GM19463 (cell line): ENCODE results near the gene KAT8.
"Not testable (repeated sequence)": the region's sequence is repeated elsewhere in the genome, so short reads cannot be mapped to it uniquely, and the experiment has no call there.

Experiments used
- ATAC-seq: cut with Tn5 transposase; IDR thresholded peaks from one replicate; pipeline ENCODE4 v1.9.1; 2021; ENCODE audit warnings: mild to moderate bottlenecking, moderate library complexity; ENCODE audit not compliant: unreplicated experiment

KAT8 gene

DNA sequence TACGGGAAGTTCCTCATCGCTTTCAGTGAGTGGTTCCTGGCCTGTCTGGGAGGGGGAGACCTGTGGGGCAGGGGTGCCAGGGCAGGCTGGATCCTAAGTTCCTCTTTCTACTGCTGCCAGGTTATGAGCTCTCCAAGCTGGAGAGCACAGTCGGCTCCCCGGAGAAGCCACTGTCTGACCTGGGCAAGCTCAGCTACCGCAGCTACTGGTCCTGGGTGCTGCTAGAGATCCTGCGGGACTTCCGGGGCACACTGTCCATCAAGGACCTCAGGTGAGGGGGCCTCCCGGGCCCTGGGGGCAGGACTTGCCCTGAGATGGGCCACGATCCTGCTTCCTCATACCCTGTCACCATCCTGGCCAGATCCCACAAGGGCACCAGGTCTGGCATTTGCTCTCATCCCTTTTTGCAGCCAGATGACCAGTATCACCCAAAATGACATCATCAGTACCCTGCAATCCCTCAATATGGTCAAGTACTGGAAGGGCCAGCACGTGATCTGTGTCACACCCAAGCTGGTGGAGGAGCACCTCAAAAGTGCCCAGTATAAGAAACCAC lies 12.9 kb downstream of the KAT8 start:
- no peak for ATAC-seq

DNA sequence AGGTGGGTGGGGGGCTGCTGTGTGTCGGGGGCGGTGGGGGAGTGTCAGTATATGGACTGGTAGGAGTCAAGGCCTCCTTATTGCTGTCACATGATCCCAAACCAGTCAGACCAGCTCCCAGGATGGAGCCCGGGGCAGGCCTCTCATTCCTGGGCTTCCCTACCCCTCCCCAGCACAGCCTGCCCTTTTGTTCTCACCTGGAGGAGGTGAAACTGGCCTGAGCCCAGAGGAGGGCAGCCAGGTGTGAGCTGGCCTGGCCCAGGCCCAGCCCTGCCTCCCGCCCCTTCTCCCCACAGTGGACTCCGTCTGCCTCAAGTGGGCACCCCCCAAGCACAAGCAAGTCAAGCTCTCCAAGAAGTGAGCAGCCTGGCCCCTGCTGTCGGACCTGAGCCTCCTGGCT lies 13.4 kb downstream of the KAT8 start:
- no peak for ATAC-seq

DNA sequence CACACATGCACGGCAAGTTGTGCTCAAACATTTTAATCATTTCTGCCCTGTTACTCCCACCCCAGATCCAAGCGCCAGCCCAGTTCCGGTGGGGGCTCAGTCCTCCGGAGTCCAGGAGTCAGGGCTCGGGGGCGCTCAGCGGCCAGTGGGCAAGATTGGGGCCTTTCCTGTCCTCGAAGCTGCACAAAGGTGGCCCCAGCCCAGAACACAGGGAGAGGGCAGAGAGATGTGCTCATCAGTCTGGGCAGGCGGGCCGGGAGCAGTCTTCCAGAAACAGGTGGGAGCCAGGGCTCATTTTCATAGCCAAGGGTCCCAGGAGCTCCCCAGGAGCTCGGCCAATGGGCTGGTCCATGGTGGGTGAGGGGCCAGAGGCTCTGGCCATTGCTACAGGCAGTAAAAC lies 14.0 kb downstream of the KAT8 start:
- no peak for ATAC-seq

DNA sequence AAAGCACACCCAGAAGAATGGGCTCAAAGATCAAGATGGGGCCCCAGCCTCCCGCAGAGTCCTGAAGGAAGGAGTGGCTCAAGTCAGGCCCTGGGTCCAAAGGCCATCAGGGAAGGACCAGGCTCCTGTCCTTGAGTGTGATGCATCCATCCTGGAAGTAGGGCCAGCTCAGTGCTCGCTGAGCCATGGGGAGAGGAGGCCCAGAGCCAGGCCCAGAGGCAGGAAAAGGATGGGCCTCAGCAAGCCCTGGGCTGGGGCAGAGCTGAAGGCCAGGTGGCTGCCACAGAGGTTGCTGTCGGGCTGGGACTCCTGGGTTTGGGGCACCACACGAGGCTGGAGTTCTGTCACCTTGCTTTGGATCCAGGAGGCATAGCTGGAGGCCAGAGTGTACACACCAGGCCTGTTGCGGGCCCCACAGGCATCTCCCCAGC lies 14.4 kb downstream of the KAT8 start:
- ATAC-seq: no peak

DNA sequence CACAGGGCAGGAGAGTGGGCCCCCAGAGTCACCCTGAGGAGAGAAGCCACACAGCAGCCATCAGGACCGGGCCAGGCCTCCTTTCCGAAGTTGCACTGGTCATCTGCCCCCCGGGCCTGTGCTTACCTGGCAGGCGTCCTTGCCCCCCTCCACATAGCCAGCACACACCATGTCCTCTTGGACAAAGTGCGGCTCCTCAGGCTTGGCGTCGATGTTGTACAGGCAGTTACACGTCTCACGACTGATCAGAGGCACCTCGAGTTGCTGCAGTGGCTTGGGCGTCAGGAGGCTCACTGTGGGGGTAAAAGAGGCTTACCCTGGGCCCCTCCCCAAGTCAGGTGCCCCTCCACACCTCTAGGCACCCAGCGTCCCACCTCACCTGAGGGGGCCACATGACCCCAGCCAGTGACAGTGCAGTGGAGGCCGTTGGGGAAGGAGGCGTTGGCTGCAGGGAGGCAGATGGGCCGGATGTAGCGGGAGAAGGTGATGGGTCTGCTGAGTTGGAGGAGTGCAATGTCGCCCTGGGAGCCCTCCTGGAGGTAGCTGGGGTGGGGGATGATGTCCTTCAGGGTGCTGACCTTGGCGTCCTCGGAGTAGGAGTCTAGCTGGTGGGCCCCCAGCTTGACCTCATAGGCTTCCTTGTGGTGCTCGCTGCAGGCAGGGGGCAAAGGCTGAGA lies 15.0 kb downstream of the KAT8 start:
- no peak for ATAC-seq

DNA sequence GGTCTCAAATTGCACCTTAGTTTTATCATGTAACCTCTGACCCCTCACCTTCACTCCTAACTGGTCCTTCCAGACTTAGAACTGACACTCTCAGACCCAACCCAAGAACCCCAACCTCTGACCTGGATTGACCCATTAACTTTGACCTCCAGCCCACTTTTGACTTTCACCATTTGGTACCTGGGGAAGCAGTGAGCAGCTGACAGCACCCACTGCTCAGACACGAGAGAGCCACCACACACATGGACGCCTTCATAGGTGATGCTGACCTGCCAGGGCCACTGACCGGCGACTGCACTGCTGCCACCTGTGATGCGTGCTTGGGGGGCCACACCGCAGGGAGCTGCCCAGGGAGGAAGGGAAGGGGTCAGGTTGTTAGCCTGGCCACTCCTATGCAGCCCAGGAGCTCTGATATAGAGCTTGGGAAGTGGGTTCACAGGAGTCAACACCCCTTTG lies 15.6 kb downstream of the KAT8 start:
- ATAC-seq: no peak

DNA sequence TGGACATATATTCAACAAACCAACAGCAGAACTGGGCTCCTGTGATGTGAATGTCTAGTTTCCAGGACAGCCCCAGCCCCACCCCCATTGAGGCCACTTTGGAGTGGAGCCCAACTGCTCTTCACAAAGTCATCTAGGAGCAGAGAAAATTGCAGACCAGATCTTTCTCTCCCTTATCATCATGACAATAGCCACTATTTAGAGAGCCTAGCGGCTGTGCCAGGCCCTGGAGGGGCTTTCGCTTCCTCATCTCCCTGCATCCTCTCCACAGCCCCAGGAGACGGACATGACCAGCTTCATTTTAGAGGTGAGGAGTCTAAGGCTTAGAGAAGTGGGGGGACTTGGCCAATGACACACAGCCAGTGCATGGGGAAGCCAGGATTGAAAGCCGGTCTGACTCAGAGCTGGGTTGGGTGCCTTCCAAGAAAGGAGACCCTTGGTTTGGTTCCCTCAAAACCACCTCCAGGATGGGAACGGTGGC lies 16.7 kb downstream of the KAT8 start:
- ATAC-seq: no peak

DNA sequence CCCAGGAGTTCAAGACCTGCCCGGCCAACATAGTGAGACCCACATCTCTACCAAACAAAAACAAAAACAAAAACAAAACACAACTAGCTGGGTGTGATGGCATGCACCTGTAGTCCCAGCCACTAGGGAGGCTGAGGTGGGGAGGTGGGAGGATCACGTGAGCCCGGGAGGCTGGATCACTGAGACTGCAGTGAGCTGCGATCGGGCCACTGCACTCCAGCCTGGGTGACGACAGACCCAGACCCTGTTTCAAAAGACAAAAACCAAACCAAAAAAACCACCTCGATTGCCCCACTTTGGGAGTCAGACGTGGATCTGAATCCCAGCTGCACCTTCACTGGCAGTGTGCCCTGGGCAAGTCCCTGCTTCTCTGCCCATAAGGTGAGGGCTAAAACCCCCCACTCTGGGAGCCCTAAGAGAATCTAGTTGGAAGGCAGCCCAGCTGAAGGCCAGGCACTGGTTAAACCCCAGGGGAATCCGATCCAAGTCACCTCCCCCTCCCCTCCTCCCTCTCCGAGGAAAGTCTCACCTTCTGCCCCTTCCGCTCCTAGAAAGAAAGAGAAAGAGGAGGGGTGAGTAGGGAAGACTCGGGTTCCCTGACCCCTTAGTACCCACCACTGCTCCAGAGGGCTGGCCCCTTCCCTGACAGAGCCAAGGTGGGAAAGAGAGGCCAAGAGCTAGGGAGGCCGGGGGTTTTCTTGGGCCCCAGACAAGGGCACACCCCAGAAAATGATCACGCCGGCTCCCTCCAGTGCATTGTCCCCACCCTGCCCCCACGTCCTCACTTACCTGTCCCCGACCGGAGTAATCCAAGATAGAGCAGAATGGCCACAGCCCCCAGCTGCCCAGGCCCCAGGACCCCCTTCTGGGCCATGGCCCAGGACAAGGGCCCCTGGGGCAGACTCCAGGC lies 17.4 kb downstream of the KAT8 start:
- ATAC-seq: no peak

DNA sequence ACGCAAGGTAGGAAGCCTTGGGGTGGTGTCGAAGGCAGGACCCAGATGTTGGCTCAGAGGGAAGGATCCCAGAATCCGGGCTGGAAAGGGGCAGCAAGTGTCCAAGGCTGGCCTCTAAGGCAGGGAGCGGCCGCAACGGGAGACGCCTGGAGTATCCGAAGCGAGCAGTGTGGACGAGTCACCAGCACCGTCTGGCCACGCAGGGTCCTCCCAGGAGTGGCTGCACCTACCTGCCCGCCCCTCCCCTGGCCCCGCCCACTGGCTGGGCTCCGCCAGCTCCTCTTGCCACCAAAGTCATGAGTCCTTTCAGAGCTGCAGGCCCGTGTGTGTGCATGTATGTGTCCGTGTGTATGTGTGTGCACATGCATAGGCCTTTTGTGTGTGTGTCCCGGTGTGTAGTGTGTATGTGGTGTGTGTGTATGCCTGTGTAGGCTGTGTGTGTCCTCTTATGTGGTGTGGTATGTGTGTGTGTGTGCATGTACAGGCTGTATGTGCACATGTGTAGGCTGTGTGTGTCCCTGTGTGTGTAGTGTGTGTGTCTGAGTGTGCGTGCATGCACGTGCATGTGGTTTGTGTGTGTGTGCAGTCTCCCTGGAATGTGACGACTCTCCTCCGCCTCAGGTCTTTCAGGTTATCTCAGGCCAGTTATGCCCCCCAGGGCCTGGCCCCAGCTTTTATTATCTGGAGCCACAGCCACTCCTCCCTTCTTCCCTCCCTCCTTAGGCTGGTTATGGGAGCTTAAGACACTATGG lies 18.2 kb downstream of the KAT8 start, which contains the start of gene PRSS8:
TSS of gene PRSS8 (minus strand) at position 193 of the 752 bp plus-strand sequence. CDS start 229 bp downstream, outside the sequence.
- no peak for ATAC-seq

DNA sequence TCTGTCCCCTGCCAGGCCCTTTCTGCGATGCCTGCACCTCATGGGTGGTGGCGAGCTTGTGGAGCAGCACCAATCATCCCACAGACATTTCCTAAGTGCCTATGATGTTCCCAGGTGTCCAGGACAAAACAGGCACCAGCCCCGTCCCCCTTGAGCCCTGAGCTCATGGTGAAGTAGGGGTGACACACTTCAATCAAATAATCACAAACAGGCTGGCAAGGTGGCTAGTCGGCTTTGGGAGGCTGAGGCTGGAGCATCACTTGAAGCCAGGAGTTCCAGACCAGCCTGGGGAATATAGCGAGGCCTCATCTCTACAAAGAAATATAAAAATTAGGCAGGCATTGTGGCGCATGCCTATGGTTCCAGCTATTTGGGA lies 18.8 kb downstream of the KAT8 start:
- ATAC-seq: no peak

DNA sequence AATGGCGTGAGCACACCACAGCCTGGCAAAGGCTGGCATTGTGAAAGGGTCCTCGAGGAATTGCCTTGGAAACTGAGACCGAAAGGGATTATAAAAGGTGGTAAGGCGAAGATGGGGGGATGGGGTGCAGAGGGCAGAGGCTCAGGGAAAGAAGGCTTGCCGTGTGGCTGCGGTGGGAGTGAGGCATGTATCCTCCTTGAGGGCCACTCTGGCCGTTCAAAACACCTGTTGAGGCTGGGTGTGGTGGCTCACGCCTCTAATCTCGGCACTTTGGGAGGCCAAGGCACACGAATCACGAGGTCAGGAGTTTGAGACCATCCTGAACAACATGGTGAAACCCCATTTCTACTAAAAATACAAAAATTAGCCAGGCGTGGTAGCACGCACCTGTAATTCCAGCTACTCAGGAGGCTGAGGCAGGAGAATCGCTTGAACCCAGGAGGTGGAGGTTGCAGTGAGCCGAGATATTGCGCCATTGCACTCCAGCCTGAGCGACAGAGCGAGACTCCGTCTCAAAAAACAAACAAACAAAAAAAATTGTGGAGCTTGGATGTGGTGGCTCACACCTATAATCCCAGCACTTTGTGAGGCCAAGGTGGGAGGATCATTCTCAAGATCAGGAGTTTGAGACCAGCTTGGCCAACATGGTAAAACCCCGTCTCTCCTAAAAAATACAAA lies 19.5 kb downstream of the KAT8 start:
- ATAC-seq: not testable (repeated sequence)

DNA sequence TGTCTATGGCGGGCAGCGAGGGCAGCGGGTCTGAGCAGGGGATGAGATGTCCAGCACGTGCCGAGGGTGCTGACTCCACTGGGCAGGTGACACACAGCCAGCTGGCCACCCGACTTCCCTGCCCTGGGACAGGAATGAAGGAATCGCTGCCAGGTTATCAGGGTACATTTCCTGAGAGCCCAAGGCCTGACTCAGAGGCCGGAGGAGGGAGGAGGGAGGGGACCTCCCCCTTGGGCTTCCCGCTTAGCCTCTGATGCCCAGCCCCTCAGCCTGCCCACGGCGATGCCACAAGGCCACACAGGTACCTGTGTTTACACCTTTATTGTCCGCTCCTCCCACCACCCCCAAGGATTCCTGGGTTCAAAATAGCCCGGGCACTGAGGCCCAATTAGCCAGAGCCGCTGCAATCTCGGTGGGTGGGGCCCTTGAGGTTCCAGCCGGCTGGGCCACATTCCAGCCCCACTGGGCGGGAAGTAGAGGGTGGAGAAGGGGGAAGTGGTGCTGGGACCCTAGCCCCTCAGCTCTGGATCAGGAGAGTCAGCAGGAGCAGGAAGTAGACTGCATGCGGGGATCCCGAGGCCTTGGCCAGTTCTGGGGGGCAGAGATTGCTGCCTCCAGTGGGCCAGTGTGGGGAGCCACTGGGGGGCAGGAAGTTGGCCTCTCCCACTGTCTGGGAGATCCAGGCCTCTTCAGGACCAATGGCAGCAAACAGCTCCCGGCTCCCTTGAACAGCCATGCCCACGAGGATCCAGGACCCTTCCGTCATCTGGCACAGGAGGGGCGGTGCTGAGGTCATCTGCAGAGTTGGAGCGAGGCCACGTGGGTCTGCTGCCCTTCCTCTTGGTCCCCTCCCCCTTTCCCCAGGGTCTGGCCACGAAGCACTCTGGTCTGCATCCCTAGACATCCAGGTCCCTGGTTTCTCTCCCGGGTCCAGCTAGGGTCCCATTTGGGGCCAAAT lies 21.4 kb downstream of the KAT8 start:
- no peak for ATAC-seq

DNA sequence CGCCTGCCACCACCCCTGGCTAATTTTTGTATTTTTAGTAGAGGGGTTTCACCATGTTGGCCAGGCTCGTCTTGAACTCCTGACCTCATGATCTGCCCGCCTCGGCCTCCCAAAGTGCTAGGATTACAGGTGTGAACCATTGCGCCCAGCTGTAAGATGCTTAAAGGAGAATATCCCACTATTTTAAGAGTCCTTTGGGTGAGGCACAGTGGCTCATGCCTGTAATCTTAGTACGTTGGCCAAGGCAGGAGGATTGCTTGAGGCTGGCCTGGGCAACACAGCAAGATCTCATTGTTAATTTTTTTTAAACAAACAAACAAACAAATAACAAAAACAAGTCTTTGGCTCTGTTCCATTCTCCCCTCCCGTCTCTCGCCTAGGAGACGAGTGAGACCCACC lies 23.6 kb downstream of the KAT8 start:
- not testable (repeated sequence) for ATAC-seq

DNA sequence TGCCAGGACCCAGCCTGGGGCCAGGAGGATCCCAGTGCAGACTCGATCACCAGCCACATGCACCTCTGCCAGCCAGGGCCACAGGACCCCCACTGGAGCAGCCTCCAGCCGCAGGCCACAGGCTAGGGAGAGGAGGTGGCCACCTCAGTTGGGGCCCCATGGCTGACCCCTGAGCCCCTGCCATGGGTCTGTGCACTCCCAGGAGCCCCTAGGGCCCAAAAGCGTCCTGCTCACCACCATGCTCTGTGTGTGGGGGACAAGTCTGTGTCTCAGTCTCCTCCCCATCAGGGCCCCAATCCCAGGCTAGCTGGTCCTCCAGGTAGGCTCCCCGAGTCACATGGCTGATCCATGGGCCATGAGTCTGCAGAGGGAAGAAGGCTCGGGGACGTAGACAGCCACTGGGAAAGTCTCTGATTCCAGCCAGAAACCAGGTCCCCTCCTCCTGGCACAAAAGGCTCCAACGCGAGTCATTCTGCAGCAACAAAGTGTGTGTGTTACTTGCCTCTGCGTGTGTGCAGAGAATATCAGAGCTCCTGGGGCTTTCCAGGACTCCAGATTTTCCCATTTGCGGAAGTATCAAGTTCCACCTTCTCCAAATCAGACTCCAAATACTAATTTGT lies 24.1 kb downstream of the KAT8 start:
- peak; percentile 1 for ATAC-seq

DNA sequence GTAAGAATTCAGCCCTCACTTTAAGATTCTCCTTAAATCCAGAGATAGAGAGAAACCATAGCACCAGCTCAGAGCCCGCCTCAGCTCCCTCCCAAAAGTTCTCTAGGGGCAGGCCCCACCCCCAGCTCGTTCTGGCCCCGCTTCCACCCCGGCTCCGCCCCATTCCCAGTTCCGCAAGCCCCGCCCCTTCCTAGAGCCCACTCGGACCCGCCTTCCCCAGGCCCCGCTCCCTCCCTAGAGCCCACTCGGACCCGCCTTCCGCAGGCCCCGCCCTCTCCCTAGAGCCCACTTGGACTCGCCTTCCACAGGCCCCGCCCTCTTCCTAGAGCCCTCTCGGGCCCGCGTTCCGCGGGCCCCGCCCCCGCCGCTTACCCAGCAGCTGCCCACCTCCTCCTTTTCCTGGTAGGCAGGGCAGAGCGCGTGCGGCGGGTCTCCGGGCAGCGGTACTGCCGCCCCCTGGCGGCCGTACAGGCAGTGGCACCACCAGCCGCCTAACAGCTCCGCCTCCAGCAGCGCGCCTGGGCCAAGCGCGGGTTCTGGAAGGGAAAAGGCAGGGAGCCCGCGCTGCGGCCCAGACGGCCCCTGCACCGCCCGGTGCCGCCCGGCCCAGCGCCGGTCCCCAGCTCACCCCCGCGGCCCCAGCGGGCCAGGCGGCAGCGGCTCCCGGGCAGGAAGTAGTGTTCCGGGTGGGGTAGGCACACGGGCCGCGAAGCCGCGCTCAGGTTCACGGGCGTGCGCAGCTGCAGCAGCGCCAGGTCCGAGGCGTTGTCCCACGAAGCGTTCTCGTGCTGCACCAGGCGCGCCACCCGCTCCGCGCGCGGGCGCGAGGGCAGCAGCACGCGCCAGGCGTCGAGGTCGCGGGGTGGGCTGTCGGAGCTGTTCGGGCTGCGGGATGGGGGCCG lies 24.9 kb downstream of the KAT8 start:
- peak; percentile 85 for ATAC-seq

DNA sequence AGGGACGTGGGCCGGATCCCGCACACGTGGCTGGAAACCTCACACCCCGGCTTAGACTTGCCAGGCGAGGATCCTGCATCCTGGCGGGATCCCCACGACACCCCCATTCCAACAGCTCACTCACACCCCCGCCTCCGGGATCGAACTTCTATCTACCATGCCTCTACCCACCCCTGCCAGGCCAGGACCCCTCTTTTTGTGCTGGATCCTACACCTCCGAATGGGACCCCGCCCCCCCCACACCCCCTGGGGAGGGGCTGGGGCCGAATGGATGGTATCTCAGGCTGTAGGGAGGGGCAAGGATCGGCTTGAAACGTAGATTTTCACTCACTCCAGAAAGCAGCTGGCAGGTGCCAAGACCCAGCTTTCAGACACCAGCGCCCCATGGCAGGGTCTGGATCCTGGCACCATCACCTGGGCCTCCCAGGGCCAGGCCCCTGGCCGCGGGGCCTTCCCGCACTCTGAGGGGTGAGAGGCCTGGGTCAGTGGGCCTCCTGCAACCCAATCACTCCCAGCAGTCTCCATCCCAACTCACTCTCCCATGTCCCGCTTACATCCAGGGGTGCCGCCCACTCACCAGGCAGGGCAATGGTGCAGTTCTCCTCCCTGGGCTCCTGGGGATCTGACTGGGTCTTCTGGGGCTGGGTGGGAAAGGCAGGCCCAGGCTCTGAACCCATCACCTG lies 25.7 kb downstream of the KAT8 start:
- no peak for ATAC-seq

DNA sequence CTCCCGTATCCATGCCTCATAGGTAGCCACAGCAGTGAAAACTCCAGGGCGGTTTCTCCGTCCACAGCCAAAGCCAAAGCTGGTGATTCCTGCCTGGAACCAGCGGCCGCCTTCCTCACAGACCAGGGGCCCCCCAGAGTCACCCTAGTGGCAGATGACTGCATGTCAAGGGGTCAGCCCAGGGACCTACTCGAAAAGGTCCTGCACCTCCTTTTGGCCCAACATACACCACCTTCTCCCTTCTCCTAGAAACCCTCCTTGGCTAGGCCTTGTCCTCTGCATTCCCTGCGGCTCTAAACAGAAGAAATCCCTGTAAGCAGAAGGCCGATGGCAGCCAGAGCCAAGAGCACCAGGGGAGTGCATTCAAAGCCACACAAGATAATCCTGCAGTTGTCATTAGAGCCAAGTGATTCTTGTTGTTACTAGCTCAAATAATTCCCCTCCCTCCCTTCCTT lies 26.3 kb downstream of the KAT8 start:
- no peak for ATAC-seq
